Gastrocnemius medialis (tissue), 4 donors: ENCODE results near the gene PTPRJ.

Experiments used
- CTCF ChIP-seq, 5 experiments: fragments of 450-650 bp in 3 of 5; fragments of 200-600 bp in 2 of 5; sonication (generic) in 2 of 5; IDR thresholded peaks in 4 of 5; conservative IDR thresholded peaks in 1 of 5; 1 replicate in 4 of 5; 2 replicates in 1 of 5; pipeline ENCODE4 v1.5.1; 2016 to 2019; ENCODE audit warnings: antibody characterized with exemption in 5 of 5, mild to moderate bottlenecking in 3 of 5, moderate library complexity in 3 of 5
- POLR2A ChIP-seq, 2 donors: fragments of 450-650 bp; IDR thresholded peaks; one replicate each; pipeline ENCODE4 v1.6.1; 2017; ENCODE audit warnings: antibody characterized with exemption in 2 of 2, mild to moderate bottlenecking in 2 of 2, moderate library complexity in 2 of 2

- no peak for TF ChIP-seq POLR2A (IDR thresholded peaks at IDR 0.05)
- no peak for TF ChIP-seq CTCF (IDR thresholded peaks at IDR 0.05 in 4 of 5, conservative IDR thresholded peaks at IDR 0.05 in 1 of 5)
These were observed 131.5 kb downstream of the PTPRJ start for GRCh38 chr11:48111891-48112290.
